Endodermal cell (in vitro differentiated cells): ENCODE results near the gene PLCB1. TPM values are rescaled to one million over a fixed set of nuclear protein-coding genes. Genes with fewer than 3 reads are reported as not detected.
A peak's percentile ranks its signal among the peaks of the same experiment; 100 is the strongest.

Experiments used
- DNase-seq: peaks from one replicate; pipeline ENCODE4 v3.0.0-alpha.2; 2017
- H3K27ac ChIP-seq: 2 replicates; pipeline ENCODE4 v1.5.1; 2013; ENCODE audit warnings: mild to moderate bottlenecking, low read depth, low read length, moderate library complexity
- H3K27me3 ChIP-seq: 2 replicates; pipeline ENCODE4 v1.6.1; 2013; ENCODE audit warnings: mild to moderate bottlenecking, low read length, moderate library complexity; ENCODE audit not compliant: insufficient read depth, control insufficient read depth, poor library complexity, severe bottlenecking
- H3K36me3 ChIP-seq: 2 replicates; pipeline ENCODE4 v1.7.0; 2013; ENCODE audit warnings: mild to moderate bottlenecking, low read length, moderate library complexity; ENCODE audit not compliant: control insufficient read depth, insufficient read depth
- H3K4me1 ChIP-seq: one replicate; pipeline ENCODE4 v1.7.0; 2013; ENCODE audit warnings: low read length; ENCODE audit not compliant: control insufficient read depth, insufficient read depth
- H3K4me3 ChIP-seq: 2 replicates; pipeline ENCODE4 v1.5.1; 2013; ENCODE audit warnings: mild to moderate bottlenecking, low read length, moderate library complexity
- H3K9ac ChIP-seq: 2 replicates; pipeline ENCODE4 v1.6.1; 2013; ENCODE audit warnings: mild to moderate bottlenecking, low read length, moderate library complexity; ENCODE audit not compliant: poor library complexity, severe bottlenecking; ENCODE audit errors: extremely low read depth
- H3K9me3 ChIP-seq: 2 replicates; pipeline ENCODE4 v1.6.1; 2013; ENCODE audit warnings: mild to moderate bottlenecking, low read length, moderate library complexity; ENCODE audit not compliant: control insufficient read depth
- H3K27ac Mint-ChIP-seq: 2 replicates; pipeline ENCODE4 v1.8.0; 2020; ENCODE audit warnings: mixed read lengths
- H3K27me3 Mint-ChIP-seq: 2 replicates; pipeline ENCODE4 v1.8.0; 2021; ENCODE audit warnings: mild to moderate bottlenecking, mixed read lengths; ENCODE audit not compliant: insufficient read depth
- H3K36me3 Mint-ChIP-seq: 2 replicates; pipeline ENCODE4 v1.8.0; 2020; ENCODE audit warnings: low read depth, mixed read lengths
- H3K4me1 Mint-ChIP-seq: 2 replicates; pipeline ENCODE4 v1.8.0; 2020; ENCODE audit warnings: mixed read lengths
- H3K4me3 Mint-ChIP-seq: 2 replicates; pipeline ENCODE4 v1.8.0; 2020; ENCODE audit warnings: mild to moderate bottlenecking, moderate library complexity, mixed read lengths
- H3K9me3 Mint-ChIP-seq: 2 replicates; pipeline ENCODE4 v1.8.0; 2020; ENCODE audit warnings: mild to moderate bottlenecking, mixed read lengths
- WGBS, 2 experiments: methylation state at CpG; one replicate each; pipeline versions ENCODE4 v1.1.5 to v1.1.7; 2013; ENCODE audit warnings: missing lambda C conversion rate in 2 of 2, mixed read lengths in 1 of 2; ENCODE audit not compliant: insufficient coverage in 1 of 2, insufficient read length in 1 of 2; 5-methylcytosine and 5-hydroxymethylcytosine counted together
- total RNA-seq, 2 donors: library from RNA; stranded (reverse); fragmentation: NEBNext Ultra II Directional in 1 of 2; extraction: Animal tissue kit (Norgen Biotek cat#: 25700) in 1 of 2; gene quantifications; 2 replicates in 1 of 2; 3 replicates in 1 of 2; pipeline ENCODE4 v1.2.1, GENCODE V29; 2021
- TF ChIP-seq, protein P1 (sequence below): fragments of 200-600 bp; sonication (generic); conservative IDR thresholded peaks from 2 replicates; pipeline ENCODE4 v1.5.0; 2021; ENCODE audit warnings: antibody characterized with exemption, mild to moderate bottlenecking

The PLCB1 gene
- total RNA-seq, 2 donors from 2014 or later = 15.3 to 16.5 TPM

DNA sequence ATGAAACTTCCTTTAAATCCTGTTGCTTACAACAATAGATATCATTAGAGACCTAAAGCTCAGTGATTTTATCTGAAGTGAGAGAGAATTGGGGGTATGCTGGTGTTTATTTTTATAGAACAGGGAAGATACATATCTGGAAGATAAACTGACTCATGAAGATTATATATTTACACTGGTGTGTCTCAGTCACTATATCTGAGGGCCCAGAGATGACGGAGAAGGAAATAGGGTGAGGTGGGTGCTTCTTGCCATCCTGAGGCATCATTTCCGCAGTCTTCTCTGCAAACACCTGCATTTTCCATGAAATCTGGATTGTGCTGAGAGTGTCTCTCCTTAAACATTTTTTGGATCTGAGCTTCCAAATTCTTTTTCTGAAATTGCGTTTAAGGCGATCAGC, 5.9 kb upstream of the PLCB1 start:
- no peaks in the 10 kb centered on the region for H3K36me3 Mint-ChIP-seq
- H3K27ac Mint-ChIP-seq = no peak overlapping the region
- Histone ChIP-seq H3K4me1 (peaks cover 7% of the 10 kb centered on the region), H3K9me3 (no peaks in the 10 kb centered on the region), H3K36me3 (no peaks in the 10 kb centered on the region), H3K27ac (no peak overlapping the region), H3K9ac (no peak overlapping the region), H3K27me3 (peaks cover 4% of the 10 kb centered on the region), H3K4me3 (no peak overlapping the region)
- WGBS, 2 experiments = 94 to 96% methylated on average over 3 to 4 of the region's 4 CpGs
- no peak for DNase-seq
- H3K4me1 Mint-ChIP-seq = peaks cover 38% of the 10 kb centered on the region
- TF ChIP-seq, protein P1, sequence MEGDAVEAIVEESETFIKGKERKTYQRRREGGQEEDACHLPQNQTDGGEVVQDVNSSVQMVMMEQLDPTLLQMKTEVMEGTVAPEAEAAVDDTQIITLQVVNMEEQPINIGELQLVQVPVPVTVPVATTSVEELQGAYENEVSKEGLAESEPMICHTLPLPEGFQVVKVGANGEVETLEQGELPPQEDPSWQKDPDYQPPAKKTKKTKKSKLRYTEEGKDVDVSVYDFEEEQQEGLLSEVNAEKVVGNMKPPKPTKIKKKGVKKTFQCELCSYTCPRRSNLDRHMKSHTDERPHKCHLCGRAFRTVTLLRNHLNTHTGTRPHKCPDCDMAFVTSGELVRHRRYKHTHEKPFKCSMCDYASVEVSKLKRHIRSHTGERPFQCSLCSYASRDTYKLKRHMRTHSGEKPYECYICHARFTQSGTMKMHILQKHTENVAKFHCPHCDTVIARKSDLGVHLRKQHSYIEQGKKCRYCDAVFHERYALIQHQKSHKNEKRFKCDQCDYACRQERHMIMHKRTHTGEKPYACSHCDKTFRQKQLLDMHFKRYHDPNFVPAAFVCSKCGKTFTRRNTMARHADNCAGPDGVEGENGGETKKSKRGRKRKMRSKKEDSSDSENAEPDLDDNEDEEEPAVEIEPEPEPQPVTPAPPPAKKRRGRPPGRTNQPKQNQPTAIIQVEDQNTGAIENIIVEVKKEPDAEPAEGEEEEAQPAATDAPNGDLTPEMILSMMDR = no peak
- H3K27me3 Mint-ChIP-seq = peaks cover 9% of the 10 kb centered on the region
- H3K4me3 Mint-ChIP-seq = no peak overlapping the region
- H3K9me3 Mint-ChIP-seq = no peaks in the 10 kb centered on the region

DNA sequence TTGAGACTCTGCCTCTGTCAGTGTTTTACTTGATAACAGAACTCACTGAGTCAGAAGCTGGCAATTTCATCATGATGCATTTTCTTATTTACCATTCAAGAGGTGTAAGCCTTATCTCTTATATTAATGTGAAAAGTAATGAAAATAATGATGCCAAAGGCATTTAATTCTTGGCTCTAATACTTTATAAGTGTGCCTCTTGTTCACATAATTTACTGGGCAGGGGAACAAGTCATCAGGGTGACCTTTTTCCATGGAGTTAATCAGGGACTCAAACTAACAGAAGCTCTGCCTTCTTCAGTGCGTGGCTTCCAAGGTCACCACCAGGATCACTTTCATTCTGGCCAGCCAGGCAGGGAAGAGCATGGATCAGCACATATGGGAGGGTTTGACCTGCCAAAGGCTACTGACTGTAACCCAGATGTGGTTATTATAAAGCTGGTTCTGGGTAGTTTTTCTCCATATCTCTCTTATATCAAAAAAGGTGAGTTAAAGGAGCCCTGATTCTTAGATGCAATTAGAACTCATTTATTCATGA, 5.2 kb upstream of the PLCB1 start:
- peaks cover 5% of the 10 kb centered on the region for H3K27me3 ChIP-seq
- H3K27ac Mint-ChIP-seq = no peak overlapping the region
- TF ChIP-seq, protein P1 = peak; percentile 31
- H3K9ac ChIP-seq = no peak overlapping the region
- H3K4me3 ChIP-seq = no peak overlapping the region
- DNase-seq = no peak
- no peaks in the 10 kb centered on the region for H3K9me3 Mint-ChIP-seq
- no peak overlapping the region for H3K4me3 Mint-ChIP-seq
- H3K27me3 Mint-ChIP-seq = peaks cover 16% of the 10 kb centered on the region
- no peak overlapping the region for H3K27ac ChIP-seq
- peaks cover 7% of the 10 kb centered on the region for H3K4me1 ChIP-seq
- peaks cover 39% of the 10 kb centered on the region for H3K4me1 Mint-ChIP-seq
- no peaks in the 10 kb centered on the region for H3K9me3 ChIP-seq
- 78% methylated on average over 1 of the region's 1 CpG; no CpG with 5 or more reads in 1 of the 2 experiments for WGBS, 2 experiments
- H3K36me3 Mint-ChIP-seq = no peaks in the 10 kb centered on the region
- no peaks in the 10 kb centered on the region for H3K36me3 ChIP-seq

DNA sequence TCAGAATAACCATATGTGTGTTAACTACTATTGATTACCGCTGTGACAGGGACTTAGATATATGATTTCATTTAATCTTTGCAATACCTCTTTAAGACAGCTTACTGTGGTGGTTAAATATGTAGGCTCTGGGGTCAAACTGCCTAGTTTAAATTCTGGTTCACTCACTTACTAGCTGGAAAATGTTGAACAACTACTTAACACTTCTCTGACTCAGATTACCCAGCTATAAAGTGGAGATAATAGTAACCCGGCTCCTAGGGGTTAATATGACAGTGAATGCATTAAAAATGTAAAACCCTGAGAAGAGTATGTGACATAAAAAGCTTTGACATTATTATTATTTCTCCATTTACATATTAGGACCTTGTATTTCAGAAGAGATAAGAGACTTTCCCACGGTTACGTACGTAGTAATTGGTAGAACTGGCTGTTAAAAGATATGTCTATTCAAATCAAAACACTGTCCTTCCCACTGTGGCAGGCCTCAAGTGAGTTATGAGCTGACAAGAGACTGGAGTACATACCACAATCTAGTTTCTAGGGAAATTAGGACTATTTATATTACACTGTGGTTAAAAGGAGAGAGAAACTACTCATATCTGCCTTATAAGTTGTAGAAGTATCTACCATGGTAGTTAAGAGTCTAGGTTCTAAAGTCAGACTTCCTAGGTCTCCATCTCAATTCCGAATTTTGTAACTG, 4.4 kb upstream of the PLCB1 start:
- no peak for DNase-seq
- no peaks in the 10 kb centered on the region for H3K9me3 Mint-ChIP-seq
- Histone ChIP-seq H3K9me3 (no peaks in the 10 kb centered on the region), H3K27me3 (peaks cover 7% of the 10 kb centered on the region), H3K9ac (no peak overlapping the region), H3K4me3 (no peak overlapping the region), H3K27ac (no peak overlapping the region), H3K4me1 (peaks cover 7% of the 10 kb centered on the region), H3K36me3 (no peaks in the 10 kb centered on the region)
- peaks cover 19% of the 10 kb centered on the region for H3K27me3 Mint-ChIP-seq
- TF ChIP-seq, protein P1 = no peak
- WGBS, 2 experiments = 89 to 100% methylated on average over 1 to 4 of the region's 6 CpGs
- H3K4me1 Mint-ChIP-seq = peaks cover 39% of the 10 kb centered on the region
- no peak overlapping the region for H3K27ac Mint-ChIP-seq
- no peak overlapping the region for H3K4me3 Mint-ChIP-seq
- no peaks in the 10 kb centered on the region for H3K36me3 Mint-ChIP-seq
